Endothelial cell of umbilical vein (primary cell): ENCODE measurements around the gene PHF1. TPM values are rescaled to one million over a fixed set of nuclear protein-coding genes. Genes with fewer than 3 reads are reported as not detected.

ENCODE experiments used
- BruUV-seq: library from RNA; stranded (reverse); fragments of 400-500 nt; replicated peaks from 2 replicates; lab custom pipeline; 2021; lab: Mats Ljungman, UMichigan
- CTCF ChIA-PET: fragments of 300-600, 350-600 bp; sonication (Branson Sonifier 250); formaldehyde crosslinking; loops from one replicate; lab custom pipeline; 2021; ENCODE audit warnings: antibody characterized with exemption, inconsistent platforms; lab: Charles Lee
- POLR2A ChIA-PET: fragments of 300-600, 350-600 bp; sonication (Branson Sonifier 250); formaldehyde crosslinking; loops from one replicate; lab custom pipeline; 2021; ENCODE audit warnings: antibody characterized with exemption, inconsistent platforms; lab: Charles Lee
- DNase-seq: peaks from one replicate; pipeline ENCODE4 v3.0.0-alpha.2; 2011; ENCODE audit warnings: low read depth, low spot score
- FAIRE-seq: peaks from 2 replicates; lab custom pipeline; 2011; peaks lifted over from hg19 to GRCh38; lab: Jason Lieb, UNC
- H2AFZ ChIP-seq: 2 replicates; pipeline ENCODE4 v1.6.0; 2012; ENCODE audit warnings: low read depth, low read length, control low read depth, inconsistent platforms
- H3K27ac ChIP-seq: 2 replicates; pipeline ENCODE4 v1.5.1; 2011; ENCODE audit warnings: low read depth, mild to moderate bottlenecking, control low read depth, low read length, moderate library complexity; ENCODE audit not compliant: insufficient read depth
- H3K27me3 ChIP-seq, 2 experiments: 2 replicates each; pipeline versions ENCODE4 v1.6.0 to v1.6.1; 2011; ENCODE audit warnings: low read length in 2 of 2, mixed read lengths in 1 of 2; ENCODE audit not compliant: control insufficient read depth in 2 of 2, insufficient read depth in 2 of 2
- H3K36me3 ChIP-seq, 2 experiments: 2 replicates in 1 of 2; 3 replicates in 1 of 2; pipeline ENCODE4 v1.5.1; 2011; ENCODE audit warnings: low read length in 2 of 2, mild to moderate bottlenecking in 1 of 2, moderate library complexity in 1 of 2; ENCODE audit not compliant: control insufficient read depth in 2 of 2, insufficient read depth in 2 of 2; ENCODE audit errors: extremely low read depth in 1 of 2
- H3K4me1 ChIP-seq: 3 replicates; pipeline ENCODE4 v1.5.1; 2011; ENCODE audit warnings: mild to moderate bottlenecking, low read length; ENCODE audit not compliant: control insufficient read depth, insufficient read depth; ENCODE audit errors: extremely low read depth
- H3K4me2 ChIP-seq: 2 replicates; pipeline ENCODE4 v1.6.1; 2011; ENCODE audit warnings: low read length, control low read depth, mixed read lengths; ENCODE audit not compliant: insufficient read depth
- H3K4me3 ChIP-seq, 3 experiments: fragments of 200-600 bp in 1 of 3; sonication (generic), shearing (Covaris generic) in 1 of 3; replicated peaks in 1 of 3; 2 replicates each; pipeline ENCODE4 v1.5.1; 2011 to 2016; ENCODE audit warnings: control low read depth in 3 of 3, low read length in 3 of 3, mild to moderate bottlenecking in 2 of 3, inconsistent platforms in 1 of 3, low read depth in 1 of 3, moderate library complexity in 1 of 3; ENCODE audit not compliant: insufficient read depth in 1 of 3
- H3K79me2 ChIP-seq: 2 replicates; pipeline ENCODE4 v1.6.0; 2012; ENCODE audit warnings: low read length, inconsistent platforms; ENCODE audit not compliant: control insufficient read depth, insufficient read depth
- H3K9ac ChIP-seq: replicated peaks from 2 replicates; pipeline ENCODE3; 2011; ENCODE audit warnings: low read length, control low read depth; ENCODE audit not compliant: insufficient read depth; ENCODE audit errors: extremely low read depth
- H3K9me1 ChIP-seq: replicated peaks from 3 replicates; pipeline ENCODE4 v1.6.0; 2011; ENCODE audit warnings: mild to moderate bottlenecking, low read length; ENCODE audit not compliant: control insufficient read depth, insufficient read depth; ENCODE audit errors: extremely low read depth
- H3K9me3 ChIP-seq: replicated peaks from 2 replicates; pipeline ENCODE4 v1.5.1; 2012; ENCODE audit warnings: low read length, inconsistent platforms; ENCODE audit not compliant: control insufficient read depth, insufficient read depth
- H4K20me1 ChIP-seq: replicated peaks from 2 replicates; pipeline ENCODE3; 2011; ENCODE audit warnings: mild to moderate bottlenecking, low read length; ENCODE audit not compliant: control insufficient read depth, insufficient read depth; ENCODE audit errors: extremely low read depth
- EZH2 ChIP-seq: IDR thresholded peaks from 2 replicates; pipeline ENCODE4 v1.6.1; 2012; ENCODE audit warnings: borderline replicate concordance, low read depth, mild to moderate bottlenecking, moderate library complexity, low read length, inconsistent platforms; ENCODE audit not compliant: severe bottlenecking
- FOS ChIP-seq: IDR thresholded peaks from 2 replicates; pipeline ENCODE4 v1.6.1; 2011; ENCODE audit warnings: mild to moderate bottlenecking, low read length, moderate library complexity, borderline replicate concordance; ENCODE audit not compliant: insufficient read depth
- GATA2 ChIP-seq: IDR thresholded peaks from 2 replicates; pipeline ENCODE4 v1.7.0; 2011; ENCODE audit warnings: low read depth, mild to moderate bottlenecking, moderate library complexity, mixed read lengths, low read length; ENCODE audit not compliant: insufficient read length, insufficient read depth
- JUN ChIP-seq: IDR thresholded peaks from 2 replicates; pipeline ENCODE4 v1.6.1; 2011; ENCODE audit warnings: borderline replicate concordance, low read depth; ENCODE audit not compliant: insufficient read length, insufficient read depth
- MAX ChIP-seq: IDR thresholded peaks from 2 replicates; pipeline ENCODE4 v1.6.1; 2011; ENCODE audit not compliant: insufficient read depth, insufficient read length
- MYC ChIP-seq: IDR thresholded peaks from one replicate; pipeline ENCODE4 v1.6.1; 2011; ENCODE audit warnings: mild to moderate bottlenecking, low read depth, low read length
- POLR2A ChIP-seq: IDR thresholded peaks from 2 replicates; pipeline ENCODE4 v1.6.1; 2012; ENCODE audit warnings: low read depth, mild to moderate bottlenecking, control low read depth, low read length
- POLR2AphosphoS5 ChIP-seq: IDR thresholded peaks from 2 replicates; pipeline ENCODE4 v1.6.1; 2012; ENCODE audit warnings: low read depth, mild to moderate bottlenecking, control low read depth, low read length, moderate library complexity; ENCODE audit not compliant: insufficient read depth
- dilution Hi-C: fragments of 300-500 bp; cut with MboI; formaldehyde crosslinking; loops from one replicate; pipeline ENCODE4 v1.15.0; 2019; ENCODE audit warnings: low sequenced_read_pairs; ENCODE audit not compliant: extremely low pct_ligation_motif_present
- intact Hi-C: fragments of 100-400 bp; cut with micrococcal nuclease; formaldehyde crosslinking; loops from one replicate; pipeline ENCODE4 v1.10.0; 2022
- polyA plus RNA-seq, 4 experiments: library from polyadenylated mRNA; depleted of rRNA in 3 of 4; stranded (reverse) in 3 of 4; unstranded in 1 of 4; fragments of >200 nt; gene quantifications; 2 replicates each; pipeline versions ENCODE4 v1.2.1 to v1.2.3, GENCODE V29; 2011 to 2012; ENCODE audit warnings: missing spikeins in 1 of 4
- total RNA-seq: library from RNA; stranded (reverse); gene quantifications from 2 replicates; pipeline ENCODE4 v1.2.3, GENCODE V29; 2021
- TF ChIP-seq, protein P1 (sequence below), 2 donors: IDR thresholded peaks; 1 replicate in 1 of 2; 2 replicates in 1 of 2; pipeline ENCODE4 v1.5.1; 2011; ENCODE audit warnings: low read length in 2 of 2, mild to moderate bottlenecking in 2 of 2, moderate library complexity in 2 of 2, control low read depth in 1 of 2, inconsistent platforms in 1 of 2, low read depth in 1 of 2; ENCODE audit not compliant: insufficient read depth in 1 of 2; ENCODE audit errors: extremely low read depth in 1 of 2

PHF1 gene
- total and polyA plus RNA-seq, 2 donors (not counting 3 experiments of a cell fraction or from before 2014, with no cell fraction given) = 32.5 to 53.1 TPM

- Histone ChIP-seq H3K9ac (no peak overlapping the region), H3K9me3 (no peaks in the 10 kb centered on the region), H3K27ac (no peak overlapping the region), H3K36me3 (peaks cover 3 to 26% of the 10 kb centered on the region in 2 experiments), H3K9me1 (no peaks in the 10 kb centered on the region), H3K79me2 (no peaks in the 10 kb centered on the region), H4K20me1 (no peaks in the 10 kb centered on the region), H3K4me3 (no peak overlapping the region), H3K4me1 (no peaks in the 10 kb centered on the region), H2AFZ (no peak overlapping the region), H3K4me2 (no peak overlapping the region), H3K27me3 (no peaks in the 10 kb centered on the region)
- no TSS peak for BruUV-seq
- DNase-seq = no peak
- TF ChIP-seq FOS (no peak), JUN (no peak), POLR2A (no peak), MAX (no peak), MYC (no peak), GATA2 (no peak), EZH2 (no peak), POLR2AphosphoS5 (no peak)
- TF ChIP-seq, protein P1, sequence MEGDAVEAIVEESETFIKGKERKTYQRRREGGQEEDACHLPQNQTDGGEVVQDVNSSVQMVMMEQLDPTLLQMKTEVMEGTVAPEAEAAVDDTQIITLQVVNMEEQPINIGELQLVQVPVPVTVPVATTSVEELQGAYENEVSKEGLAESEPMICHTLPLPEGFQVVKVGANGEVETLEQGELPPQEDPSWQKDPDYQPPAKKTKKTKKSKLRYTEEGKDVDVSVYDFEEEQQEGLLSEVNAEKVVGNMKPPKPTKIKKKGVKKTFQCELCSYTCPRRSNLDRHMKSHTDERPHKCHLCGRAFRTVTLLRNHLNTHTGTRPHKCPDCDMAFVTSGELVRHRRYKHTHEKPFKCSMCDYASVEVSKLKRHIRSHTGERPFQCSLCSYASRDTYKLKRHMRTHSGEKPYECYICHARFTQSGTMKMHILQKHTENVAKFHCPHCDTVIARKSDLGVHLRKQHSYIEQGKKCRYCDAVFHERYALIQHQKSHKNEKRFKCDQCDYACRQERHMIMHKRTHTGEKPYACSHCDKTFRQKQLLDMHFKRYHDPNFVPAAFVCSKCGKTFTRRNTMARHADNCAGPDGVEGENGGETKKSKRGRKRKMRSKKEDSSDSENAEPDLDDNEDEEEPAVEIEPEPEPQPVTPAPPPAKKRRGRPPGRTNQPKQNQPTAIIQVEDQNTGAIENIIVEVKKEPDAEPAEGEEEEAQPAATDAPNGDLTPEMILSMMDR (IDR thresholded peaks at IDR 0.05; ENCODE audit: extremely low read depth in 1 of 2, insufficient read depth in 1 of 2, low read depth in 1 of 2, low read length in 2 of 2) = no peak
- no peak for FAIRE-seq
- intact Hi-C loops (no loop called here), dilution Hi-C loops (no loop called here)
- ChIA-PET CTCF (interaction anchor here (2.0 kb wide), 1 partner anchor 10 kb away, joined by 5 read pairs; no protein-coding TSS in a partner anchor), POLR2A (no interaction called here)
Measured at GRCh38 chr6:33439956-33440648, 29.3 kb downstream of the PHF1 start.
